H9 (cell line): Measurements from ENCODE around the gene MRPL52. TPM values are rescaled to one million over a fixed set of nuclear protein-coding genes. Genes with fewer than 3 reads are reported as not detected.

Source experiments
- DNase-seq: peaks from one replicate; pipeline ENCODE4 v3.0.0-alpha.2; 2017
- H2AFZ ChIP-seq: one replicate; pipeline ENCODE4 v1.6.1; 2013; ENCODE audit warnings: mild to moderate bottlenecking, low read length, control low read depth, moderate library complexity
- H2AK5ac ChIP-seq: 2 replicates; pipeline ENCODE4 v1.6.1; 2013; ENCODE audit warnings: low read length, control low read depth, mixed read lengths; ENCODE audit not compliant: insufficient read length
- H2BK120ac ChIP-seq: one replicate; pipeline ENCODE4 v1.6.1; 2013; ENCODE audit warnings: low read depth, mild to moderate bottlenecking, low read length, control low read depth, inconsistent platforms; ENCODE audit not compliant: poor library complexity, severe bottlenecking
- H2BK12ac ChIP-seq: 2 replicates; pipeline ENCODE4 v1.6.1; 2013; ENCODE audit warnings: low read length, control low read depth, mixed read lengths, low read depth; ENCODE audit not compliant: insufficient read length
- H2BK15ac ChIP-seq: 2 replicates; pipeline ENCODE4 v1.6.1; 2013; ENCODE audit warnings: low read depth, low read length, control low read depth
- H2BK20ac ChIP-seq: one replicate; pipeline ENCODE4 v1.6.1; 2013; ENCODE audit warnings: low read depth, mild to moderate bottlenecking, low read length, control low read depth, inconsistent platforms; ENCODE audit not compliant: poor library complexity, severe bottlenecking
- H2BK5ac ChIP-seq: 2 replicates; pipeline ENCODE4 v1.6.1; 2013; ENCODE audit warnings: low read length, control low read depth, mixed read lengths; ENCODE audit not compliant: insufficient read length
- H3K14ac ChIP-seq: 2 replicates; pipeline ENCODE4 v1.6.1; 2013; ENCODE audit warnings: low read length, control low read depth; ENCODE audit not compliant: insufficient read depth
- H3K18ac ChIP-seq: 2 replicates; pipeline ENCODE4 v1.6.1; 2013; ENCODE audit warnings: low read depth, mild to moderate bottlenecking, mixed read lengths, low read length, control low read depth; ENCODE audit not compliant: insufficient read length
- H3K23ac ChIP-seq: 2 replicates; pipeline ENCODE4 v1.6.1; 2013; ENCODE audit warnings: low read length, control low read depth, mixed read lengths, low read depth; ENCODE audit not compliant: insufficient read length
- H3K23me2 ChIP-seq: 2 replicates; pipeline ENCODE4 v1.6.1; 2013; ENCODE audit warnings: low read depth, mild to moderate bottlenecking, mixed read lengths, low read length, control low read depth; ENCODE audit not compliant: insufficient read length, poor library complexity, severe bottlenecking
- H3K27ac ChIP-seq: 2 replicates; pipeline ENCODE4 v1.5.1; 2013; ENCODE audit warnings: low read length, control low read depth, mixed read lengths, low read depth; ENCODE audit not compliant: insufficient read length
- H3K27me3 ChIP-seq: 2 replicates; pipeline ENCODE4 v1.6.1; 2013; ENCODE audit warnings: low read length, control low read depth, inconsistent platforms; ENCODE audit not compliant: insufficient read depth
- H3K4ac ChIP-seq: 2 replicates; pipeline ENCODE4 v1.6.1; 2013; ENCODE audit warnings: low read depth, mild to moderate bottlenecking, control low read depth, inconsistent platforms, low read length, moderate library complexity
- H3K4me1 ChIP-seq: 2 replicates; pipeline ENCODE4 v1.6.1; 2013; ENCODE audit warnings: low read length, control low read depth, inconsistent platforms; ENCODE audit not compliant: insufficient read depth
- H3K4me2 ChIP-seq: 2 replicates; pipeline ENCODE4 v1.6.1; 2013; ENCODE audit warnings: low read length, control low read depth, mixed read lengths; ENCODE audit not compliant: insufficient read length, insufficient read depth
- H3K56ac ChIP-seq: 2 replicates; pipeline ENCODE4 v1.6.1; 2013; ENCODE audit warnings: low read depth, mild to moderate bottlenecking, mixed read lengths, low read length, control low read depth; ENCODE audit not compliant: insufficient read length
- H3K79me1 ChIP-seq: 2 replicates; pipeline ENCODE4 v1.6.1; 2013; ENCODE audit warnings: low read depth, mild to moderate bottlenecking, moderate library complexity, low read length, control low read depth, inconsistent platforms; ENCODE audit not compliant: insufficient read depth, poor library complexity, severe bottlenecking
- H3K79me2 ChIP-seq: 2 replicates; pipeline ENCODE4 v1.6.1; 2013; ENCODE audit warnings: low read length, control low read depth, inconsistent platforms; ENCODE audit not compliant: insufficient read depth
- H3K9ac ChIP-seq: 2 replicates; pipeline ENCODE4 v1.6.1; 2013; ENCODE audit warnings: low read length, control low read depth, mixed read lengths; ENCODE audit not compliant: insufficient read length; ENCODE audit errors: extremely low read depth
- H3K9me3 ChIP-seq: one replicate; pipeline ENCODE4 v1.6.1; 2013; ENCODE audit warnings: low read depth, low read length, inconsistent platforms; ENCODE audit not compliant: control insufficient read depth
- H3T11ph ChIP-seq: one replicate; pipeline ENCODE4 v1.6.1; 2013; ENCODE audit warnings: mild to moderate bottlenecking, low read length, control low read depth, inconsistent platforms
- H4K20me1 ChIP-seq: one replicate; pipeline ENCODE4 v1.6.1; 2013; ENCODE audit not compliant: control insufficient read depth, insufficient read length, insufficient read depth
- H4K5ac ChIP-seq: 2 replicates; pipeline ENCODE4 v1.6.1; 2013; ENCODE audit warnings: low read depth, mild to moderate bottlenecking, mixed read lengths, low read length, control low read depth; ENCODE audit not compliant: insufficient read length
- H4K8ac ChIP-seq: replicated peaks from 2 replicates; pipeline ENCODE4 v1.6.1; 2013; ENCODE audit warnings: low read length, control low read depth, mixed read lengths, low read depth; ENCODE audit not compliant: insufficient read length
- H4K91ac ChIP-seq: 2 replicates; pipeline ENCODE4 v1.6.1; 2013; ENCODE audit warnings: low read depth, mild to moderate bottlenecking, moderate library complexity, mixed read lengths, low read length, control low read depth; ENCODE audit not compliant: insufficient read length
- H3K27ac Mint-ChIP-seq, 3 experiments: 2 replicates in 2 of 3; 3 replicates in 1 of 3; pipeline ENCODE4 v1.8.0; 2020 to 2021; ENCODE audit warnings: mixed read lengths in 3 of 3, mild to moderate bottlenecking in 1 of 3, moderate library complexity in 1 of 3
- H3K27me3 Mint-ChIP-seq: 2 replicates; pipeline ENCODE4 v1.8.0; 2021; ENCODE audit warnings: low read depth, mild to moderate bottlenecking, moderate library complexity, mixed read lengths
- H3K36me3 Mint-ChIP-seq, 3 experiments: 2 replicates in 2 of 3; 3 replicates in 1 of 3; pipeline ENCODE4 v1.8.0; 2020 to 2021; ENCODE audit warnings: low read depth in 3 of 3, mixed read lengths in 3 of 3; ENCODE audit not compliant: insufficient read depth in 1 of 3
- H3K4me1 Mint-ChIP-seq, 2 experiments: 2 replicates each; pipeline ENCODE4 v1.8.0; 2020; ENCODE audit warnings: mixed read lengths in 2 of 2
- H3K4me3 Mint-ChIP-seq, 2 experiments: 2 replicates in 1 of 2; 3 replicates in 1 of 2; pipeline ENCODE4 v1.8.0; 2020 to 2021; ENCODE audit warnings: mild to moderate bottlenecking in 2 of 2, mixed read lengths in 2 of 2, moderate library complexity in 1 of 2
- H3K9me3 Mint-ChIP-seq, 2 experiments: 2 replicates in 1 of 2; 3 replicates in 1 of 2; pipeline ENCODE4 v1.8.0; 2020; ENCODE audit warnings: mild to moderate bottlenecking in 2 of 2, mixed read lengths in 2 of 2, moderate library complexity in 1 of 2
- WGBS: extraction: QIAGEN DNeasy Blood & Tissue Kit; methylation state at CpG from one replicate; pipeline ENCODE4 v1.1.7; 2013; ENCODE audit warnings: missing lambda C conversion rate, low lambda C conversion rate, mixed read lengths; ENCODE audit not compliant: insufficient read length; ENCODE audit errors: extremely low coverage; 5-methylcytosine and 5-hydroxymethylcytosine counted together
- total RNA-seq: library from RNA; stranded (reverse); gene quantifications from 2 replicates; pipeline ENCODE4 v1.2.1, GENCODE V29; 2021
- TF ChIP-seq, protein P1 (sequence below): fragments of 200-600 bp; sonication (generic); conservative IDR thresholded peaks from 3 replicates; pipeline ENCODE4 v1.8.0; 2021; ENCODE audit warnings: antibody characterized with exemption, mild to moderate bottlenecking

Gene MRPL52
- total RNA-seq, 1 experiment from 2014 or later: 190 TPM

DNA sequence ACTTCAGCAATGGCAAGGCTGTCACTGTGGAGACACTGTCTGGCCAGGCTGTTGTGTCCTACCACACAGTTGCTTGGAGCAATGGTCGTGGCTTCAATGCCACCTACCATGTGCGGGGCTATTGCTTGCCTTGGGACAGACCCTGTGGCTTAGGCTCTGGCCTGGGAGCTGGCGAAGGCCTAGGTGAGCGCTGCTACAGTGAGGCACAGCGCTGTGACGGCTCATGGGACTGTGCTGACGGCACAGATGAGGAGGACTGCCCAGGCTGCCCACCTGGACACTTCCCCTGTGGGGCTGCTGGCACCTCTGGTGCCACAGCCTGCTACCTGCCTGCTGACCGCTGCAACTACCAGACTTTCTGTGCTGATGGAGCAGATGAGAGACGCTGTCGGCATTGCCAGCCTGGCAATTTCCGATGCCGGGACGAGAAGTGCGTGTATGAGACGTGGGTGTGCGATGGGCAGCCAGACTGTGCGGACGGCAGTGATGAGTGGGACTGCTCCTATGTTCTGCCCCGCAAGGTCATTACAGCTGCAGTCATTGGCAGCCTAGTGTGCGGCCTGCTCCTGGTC lies 46.1 kb downstream of the MRPL52 start:
- no peak overlapping the region for H2BK12ac ChIP-seq
- WGBS: no CpG with 5 or more reads among the region's 20 CpGs
- H3K27me3 ChIP-seq: no peaks in the 10 kb centered on the region
- no peak overlapping the region; a peak in 2 of 5 replicates for H3K4me3 Mint-ChIP-seq
- no peak overlapping the region for H3K23ac ChIP-seq
- no peak overlapping the region for H3K27ac ChIP-seq
- H2BK5ac ChIP-seq: no peak overlapping the region
- no peak overlapping the region for H2AK5ac ChIP-seq
- H3K9me3 ChIP-seq: no peaks in the 10 kb centered on the region
- H3K56ac ChIP-seq: no peak overlapping the region
- H3K23me2 ChIP-seq: no peaks in the 10 kb centered on the region
- no peaks in the 10 kb centered on the region for H3K79me2 ChIP-seq
- no peak overlapping the region for H3K4me2 ChIP-seq
- no peak overlapping the region for H3K27ac Mint-ChIP-seq
- TF ChIP-seq, protein P1, sequence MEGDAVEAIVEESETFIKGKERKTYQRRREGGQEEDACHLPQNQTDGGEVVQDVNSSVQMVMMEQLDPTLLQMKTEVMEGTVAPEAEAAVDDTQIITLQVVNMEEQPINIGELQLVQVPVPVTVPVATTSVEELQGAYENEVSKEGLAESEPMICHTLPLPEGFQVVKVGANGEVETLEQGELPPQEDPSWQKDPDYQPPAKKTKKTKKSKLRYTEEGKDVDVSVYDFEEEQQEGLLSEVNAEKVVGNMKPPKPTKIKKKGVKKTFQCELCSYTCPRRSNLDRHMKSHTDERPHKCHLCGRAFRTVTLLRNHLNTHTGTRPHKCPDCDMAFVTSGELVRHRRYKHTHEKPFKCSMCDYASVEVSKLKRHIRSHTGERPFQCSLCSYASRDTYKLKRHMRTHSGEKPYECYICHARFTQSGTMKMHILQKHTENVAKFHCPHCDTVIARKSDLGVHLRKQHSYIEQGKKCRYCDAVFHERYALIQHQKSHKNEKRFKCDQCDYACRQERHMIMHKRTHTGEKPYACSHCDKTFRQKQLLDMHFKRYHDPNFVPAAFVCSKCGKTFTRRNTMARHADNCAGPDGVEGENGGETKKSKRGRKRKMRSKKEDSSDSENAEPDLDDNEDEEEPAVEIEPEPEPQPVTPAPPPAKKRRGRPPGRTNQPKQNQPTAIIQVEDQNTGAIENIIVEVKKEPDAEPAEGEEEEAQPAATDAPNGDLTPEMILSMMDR: no peak
- H3K9ac ChIP-seq: no peak overlapping the region
- no peak overlapping the region for H3K4ac ChIP-seq
- H3T11ph ChIP-seq: no peak overlapping the region
- peaks cover 4% of the 10 kb centered on the region; the same call in 1 of the 2 replicates for H3K4me1 ChIP-seq
- no peak overlapping the region for H4K91ac ChIP-seq
- no peaks in the 10 kb centered on the region for H3K79me1 ChIP-seq
- H2BK15ac ChIP-seq: no peak overlapping the region
- no peak overlapping the region for H2BK120ac ChIP-seq
- no peak overlapping the region for H3K14ac ChIP-seq
- H3K4me1 Mint-ChIP-seq: peaks cover 7 to 9% of the 10 kb centered on the region in 2 experiments
- no peak overlapping the region for H2AFZ ChIP-seq
- no peaks in the 10 kb centered on the region for H3K9me3 Mint-ChIP-seq
- no peaks in the 10 kb centered on the region; the same call in 1 of the 2 replicates for H3K27me3 Mint-ChIP-seq
- H4K20me1 ChIP-seq: no peaks in the 10 kb centered on the region
- H4K8ac ChIP-seq: no peak overlapping the region
- H3K18ac ChIP-seq: no peak overlapping the region
- no peak for DNase-seq
- no peak overlapping the region for H2BK20ac ChIP-seq
- peaks cover 0 to 17% (median 5%) of the 10 kb centered on the region in 3 experiments for H3K36me3 Mint-ChIP-seq
- no peak overlapping the region for H4K5ac ChIP-seq
